HCT116 (cell line): Measurements from ENCODE around the gene MALL. TPM values are rescaled to one million over a fixed set of nuclear protein-coding genes. Genes with fewer than 3 reads are reported as not detected.
A peak's percentile ranks its signal among the peaks of the same experiment; 100 is the strongest.
"Not testable (repeated sequence)": the region's sequence is repeated elsewhere in the genome, so short reads cannot be mapped to it uniquely, and the experiment has no call there.

ENCODE experiments used
- ATAC-seq: fragments of 200-7000 bp; cut with Tn5 transposase; 2 replicates; pipeline ENCODE4 v1.9.1; 2020; ENCODE audit warnings: mild to moderate bottlenecking, moderate library complexity
- BruUV-seq: library from RNA; stranded (reverse); fragments of 400-500 nt; replicated peaks from 2 replicates; lab custom pipeline; 2021; lab: Mats Ljungman, UMichigan
- CTCF ChIA-PET: fragments of 300-600 bp; sonication (Branson Sonifier 250); formaldehyde crosslinking; loops from one replicate; lab custom pipeline; 2021; ENCODE audit warnings: antibody characterized with exemption; lab: Charles Lee
- POLR2A ChIA-PET: fragments of 300-600, 350-600 bp; sonication (Branson Sonifier 250); formaldehyde crosslinking; loops from one replicate; lab custom pipeline; 2021; ENCODE audit warnings: antibody characterized with exemption; lab: Charles Lee
- RAD21 ChIA-PET, 2 experiments: fragments of 300-600 bp; sonication (Branson Sonifier 250); formaldehyde crosslinking; loops; one replicate each; lab custom pipeline; 2023; ENCODE audit warnings: low total read pairs in 2 of 2; ENCODE audit not compliant: uncharacterized antibody in 2 of 2, unreplicated experiment in 2 of 2, low non-redundant PET in 1 of 2; lab: Charles Lee
- DNase-seq: peaks from one replicate; pipeline ENCODE4 v3.0.0-alpha.2; 2010; ENCODE audit warnings: low read depth, low spot score
- H2AFZ ChIP-seq: fragments of 200-600 bp; shearing (Covaris generic), sonication (generic); 2 replicates; pipeline ENCODE4 v1.6.1; 2017; ENCODE audit warnings: low read depth, mixed run types, mixed read lengths, antibody characterized with exemption, low read length; ENCODE audit not compliant: poor library complexity, severe bottlenecking
- H3K27ac ChIP-seq: 2 replicates; pipeline ENCODE4 v1.5.1; 2012; ENCODE audit warnings: low read depth, low read length
- H3K27me3 ChIP-seq: fragments of 200-600 bp; sonication (generic); 2 replicates; pipeline ENCODE4 v1.6.1; 2016; ENCODE audit warnings: mixed run types, low read length, mixed read lengths; ENCODE audit not compliant: insufficient read depth
- H3K36me3 ChIP-seq, 2 experiments: fragments of 200-500 bp in 1 of 2; fragments of 200-600 bp in 1 of 2; sonication (Bioruptor generic) in 1 of 2; sonication (generic) in 1 of 2; 2 replicates each; pipeline versions ENCODE4 v1.5.1 to v1.6.1; 2014 to 2016; ENCODE audit warnings: low read length in 2 of 2, inconsistent platforms in 1 of 2, mixed read lengths in 1 of 2, mixed run types in 1 of 2; ENCODE audit not compliant: insufficient read depth in 2 of 2, control insufficient read depth in 1 of 2
- H3K4me1 ChIP-seq, 2 experiments: fragments of 200-600 bp in 1 of 2; sonication (generic) in 1 of 2; 2 replicates each; pipeline versions ENCODE4 v1.5.1 to v1.6.1; 2012 to 2017; ENCODE audit warnings: low read length in 2 of 2, inconsistent platforms in 1 of 2, mild to moderate bottlenecking in 1 of 2, mixed read lengths in 1 of 2, mixed run types in 1 of 2, moderate library complexity in 1 of 2; ENCODE audit not compliant: insufficient read depth in 2 of 2, control insufficient read depth in 1 of 2
- H3K4me2 ChIP-seq: fragments of 200-600 bp; sonication (generic); 2 replicates; pipeline ENCODE4 v1.6.1; 2017; ENCODE audit warnings: mixed run types, low read length, mixed read lengths
- H3K4me3 ChIP-seq, 2 experiments: fragments of 200-600 bp in 1 of 2; sonication (generic) in 1 of 2; replicated peaks in 1 of 2; 2 replicates each; pipeline ENCODE4 v1.5.1; 2011 to 2016; ENCODE audit warnings: low read length in 2 of 2, control low read depth in 1 of 2, low read depth in 1 of 2, mild to moderate bottlenecking in 1 of 2, mixed read lengths in 1 of 2, mixed run types in 1 of 2
- H3K79me2 ChIP-seq: fragments of 200-600 bp; sonication (generic); 2 replicates; pipeline ENCODE4 v1.6.1; 2017; ENCODE audit warnings: mild to moderate bottlenecking, mixed run types, low read length, moderate library complexity, mixed read lengths; ENCODE audit not compliant: insufficient read depth
- H3K9ac ChIP-seq: fragments of 200-600 bp; sonication (generic); 2 replicates; pipeline ENCODE4 v1.6.1; 2016; ENCODE audit warnings: low read length, mixed read lengths
- H3K9me2 ChIP-seq: fragments of 200-600 bp; sonication (generic), shearing (Covaris generic); 2 replicates; pipeline ENCODE4 v1.6.1; 2017; ENCODE audit warnings: mixed run types, mild to moderate bottlenecking, moderate library complexity; ENCODE audit not compliant: insufficient read depth
- H3K9me3 ChIP-seq, 2 experiments: fragments of 200-500 bp in 1 of 2; fragments of 200-600 bp in 1 of 2; sonication (Bioruptor generic) in 1 of 2; sonication (generic) in 1 of 2; 2 replicates each; pipeline ENCODE4 v1.6.1; 2014 to 2017; ENCODE audit warnings: low read length in 2 of 2, mixed read lengths in 2 of 2, inconsistent platforms in 1 of 2, low read depth in 1 of 2, mild to moderate bottlenecking in 1 of 2, mixed run types in 1 of 2, moderate library complexity in 1 of 2; ENCODE audit not compliant: control insufficient read depth in 1 of 2, insufficient read depth in 1 of 2
- H4K20me1 ChIP-seq: fragments of 200-600 bp; sonication (generic), shearing (Covaris generic); 2 replicates; pipeline ENCODE4 v1.6.1; 2017; ENCODE audit warnings: mixed run types, mild to moderate bottlenecking, moderate library complexity; ENCODE audit not compliant: insufficient read depth
- ELF1 ChIP-seq: IDR thresholded peaks from 2 replicates; pipeline ENCODE4 v1.6.1; 2012; ENCODE audit warnings: low read depth, borderline replicate concordance
- FOSL1 ChIP-seq: IDR thresholded peaks from 2 replicates; pipeline ENCODE4 v1.6.1; 2012; ENCODE audit warnings: low read depth
- POLR2A ChIP-seq: IDR thresholded peaks from 2 replicates; pipeline ENCODE4 v1.7.0; 2011; ENCODE audit warnings: borderline replicate concordance; ENCODE audit not compliant: insufficient read depth, insufficient read length; ENCODE audit errors: extremely low read depth
- POLR2AphosphoS5 ChIP-seq: IDR thresholded peaks from 2 replicates; pipeline ENCODE4 v1.6.1; 2011; ENCODE audit warnings: mild to moderate bottlenecking, low read depth, low read length, moderate library complexity
- TCF7L2 ChIP-seq: IDR thresholded peaks from 2 replicates; pipeline ENCODE4 v1.7.0; 2011; ENCODE audit warnings: borderline replicate concordance, inconsistent platforms; ENCODE audit not compliant: insufficient read depth, insufficient read length; ENCODE audit errors: extremely low read depth
- YY1 ChIP-seq: IDR thresholded peaks from 2 replicates; pipeline ENCODE4 v1.6.1; 2011; ENCODE audit warnings: low read length, low read depth, moderate library complexity, mild to moderate bottlenecking; ENCODE audit not compliant: insufficient replicate concordance; ENCODE audit errors: extremely low read depth
- ZFX ChIP-seq: fragments of 450-650 bp; IDR thresholded peaks from 2 replicates; pipeline ENCODE4 v1.6.1; 2017
- intact Hi-C: fragments of 100-400 bp; cut with micrococcal nuclease; formaldehyde crosslinking; loops from 2 replicates; pipeline ENCODE4 v1.10.0; 2022
- total RNA-seq: library from RNA; stranded (reverse); gene quantifications from one replicate; pipeline ENCODE4 v1.2.1, GENCODE V29; 2021; ENCODE audit not compliant: unreplicated experiment
- TF ChIP-seq, protein P1 (sequence below): IDR thresholded peaks from 2 replicates; pipeline ENCODE4 v1.6.1; 2012

MALL gene
- total RNA-seq, 1 experiment from 2014 or later = 223 TPM

DNA sequence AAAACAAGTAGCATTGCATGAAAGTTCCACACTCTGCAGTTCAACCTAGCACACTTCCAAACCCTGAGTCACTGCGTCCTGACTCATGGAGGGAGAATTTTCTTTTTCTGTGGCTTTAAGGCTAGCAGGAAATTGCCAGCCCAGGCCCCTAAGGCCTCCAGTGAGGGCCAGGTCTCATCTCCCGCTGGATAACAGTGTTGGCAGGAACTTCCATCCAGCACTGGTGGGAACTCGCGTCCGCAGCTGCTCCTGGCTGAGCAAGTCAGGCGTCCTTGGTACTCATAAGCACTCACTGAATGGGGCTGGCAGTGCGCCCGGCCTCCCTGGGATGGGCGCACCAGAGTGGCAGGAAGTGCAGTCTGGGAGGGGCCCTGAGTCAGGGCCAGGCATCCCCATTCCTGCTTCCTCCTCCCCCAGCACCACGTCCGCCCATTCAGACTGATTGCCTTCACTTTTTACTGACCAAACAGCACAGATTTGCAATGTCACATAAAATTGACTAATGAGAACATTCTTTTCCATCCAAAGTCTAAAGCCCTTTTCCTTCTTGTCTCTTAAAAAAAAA is 14.3 kb downstream of the MALL start:
- intact Hi-C loops = no loop called here
- H2AFZ ChIP-seq = no peak overlapping the region
- no peaks in the 10 kb centered on the region for H3K9me2 ChIP-seq
- peak; percentile 91 for DNase-seq
- peak overlapping the region; percentile 100 for H3K27ac ChIP-seq
- H3K36me3 ChIP-seq = peaks cover 0 to 41% of the 10 kb centered on the region in 2 experiments; a peak in 2 of 4 replicates
- CTCF ChIA-PET = no interaction called here
- no peaks in the 10 kb centered on the region for H3K9me3 ChIP-seq
- H4K20me1 ChIP-seq = no peaks in the 10 kb centered on the region
- no peaks in the 10 kb centered on the region for H3K27me3 ChIP-seq
- RAD21 ChIA-PET = no interaction called here
- H3K9ac ChIP-seq = peak overlapping the region; percentile 78
- H3K4me3 ChIP-seq = peak overlapping the region in 1 of 2 experiments; percentile 44; a peak in 2 of 4 replicates
- ATAC-seq = peak; percentile 68
- BruUV-seq = no TSS peak
- H3K79me2 ChIP-seq = peaks cover 95% of the 10 kb centered on the region
- TF ChIP-seq POLR2A = no peak
- TF ChIP-seq ZFX = no peak
- peak; percentile 79 for TF ChIP-seq YY1
- TF ChIP-seq POLR2AphosphoS5 = peak; percentile 78
- no peak for TF ChIP-seq FOSL1
- TF ChIP-seq, protein P1, sequence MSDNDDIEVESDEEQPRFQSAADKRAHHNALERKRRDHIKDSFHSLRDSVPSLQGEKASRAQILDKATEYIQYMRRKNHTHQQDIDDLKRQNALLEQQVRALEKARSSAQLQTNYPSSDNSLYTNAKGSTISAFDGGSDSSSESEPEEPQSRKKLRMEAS = no peak
- no peak for TF ChIP-seq ELF1
- peak; percentile 81 for TF ChIP-seq TCF7L2
- POLR2A ChIA-PET = no interaction called here
- peak overlapping the region; percentile 65 for H3K4me2 ChIP-seq
- H3K4me1 ChIP-seq = peaks cover 84 to 100% of the 10 kb centered on the region in 2 experiments

DNA sequence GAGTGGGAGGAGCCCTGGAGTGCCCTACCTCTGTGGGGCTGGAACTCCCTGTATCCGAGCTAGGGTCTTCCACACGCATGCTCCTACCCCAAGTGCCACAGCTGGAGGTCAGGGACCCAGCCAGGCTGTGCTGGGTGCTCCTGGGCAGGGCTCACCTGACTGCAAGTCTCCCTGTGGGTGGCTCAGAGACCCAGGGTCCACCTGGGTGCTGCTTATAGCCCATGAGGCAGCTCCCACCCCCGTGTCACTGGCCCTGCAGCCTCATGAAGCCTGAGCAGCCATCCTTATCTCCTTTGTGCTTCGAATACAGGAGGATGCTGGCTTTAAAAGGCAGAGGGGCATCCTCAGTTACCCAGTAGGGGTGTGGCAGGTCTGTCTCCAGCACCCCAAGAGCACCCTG is 14.7 kb downstream of the MALL start:
- Histone ChIP-seq H3K36me3 (peaks cover 0 to 41% of the 10 kb centered on the region in 2 experiments; a peak in 2 of 4 replicates), H3K4me1 (peaks cover 83 to 100% of the 10 kb centered on the region in 2 experiments), H3K79me2 (peaks cover 99% of the 10 kb centered on the region), H3K4me3 (peak overlapping the region in 1 of 2 experiments; percentile 44; a peak in 1 of 4 replicates)
- not testable (repeated sequence) for DNase-seq, H2AFZ ChIP-seq, H3K9me2 ChIP-seq, BruUV-seq
- peak; percentile 17 for TF ChIP-seq POLR2A
- TF ChIP-seq, all 23 proteins: peak for 1; not testable (repeated sequence) for 22
- H3K4me2 ChIP-seq = peak overlapping the region; percentile 65
- CTCF ChIA-PET, POLR2A ChIA-PET, H4K20me1 ChIP-seq, RAD21 ChIA-PET, H3K27me3 ChIP-seq, H3K9me3 ChIP-seq, intact Hi-C loops: not testable (repeated sequence)
- peak overlapping the region; percentile 100 for H3K27ac ChIP-seq
- peak overlapping the region; percentile 78 for H3K9ac ChIP-seq
- peak; percentile 26 for ATAC-seq
